Mucosa of stomach (tissue), 1 donor: Measurements from ENCODE around the gene KNCN.

Experiments
- H3K27me3 ChIP-seq: one replicate; pipeline ENCODE4 v1.7.0; 2013; ENCODE audit warnings: mild to moderate bottlenecking, low read length; ENCODE audit not compliant: control insufficient read depth, insufficient read depth
- H3K36me3 ChIP-seq: one replicate; pipeline ENCODE4 v1.7.0; 2013; ENCODE audit warnings: low read length; ENCODE audit not compliant: control insufficient read depth, insufficient read depth
- H3K4me1 ChIP-seq: one replicate; pipeline ENCODE4 v1.7.0; 2013; ENCODE audit warnings: mild to moderate bottlenecking, low read length; ENCODE audit not compliant: control insufficient read depth, insufficient read depth
- H3K4me3 ChIP-seq: one replicate; pipeline ENCODE4 v1.7.0; 2013; ENCODE audit warnings: low read length
- H3K9ac ChIP-seq: one replicate; pipeline ENCODE4 v1.7.0; 2013; ENCODE audit warnings: mild to moderate bottlenecking, low read length, moderate library complexity
- H3K9me3 ChIP-seq: one replicate; pipeline ENCODE4 v1.7.0; 2013; ENCODE audit warnings: mild to moderate bottlenecking, low read length, moderate library complexity; ENCODE audit not compliant: control insufficient read depth
- donor health status: Pancreatic carcinoma.

Gene KNCN

GRCh38 chr1:46501528-46501927 is 49.9 kb downstream of the KNCN start:
- Histone ChIP-seq H3K9me3 (no peaks in the 10 kb centered on the region), H3K9ac (no peak overlapping the region), H3K4me3 (no peak overlapping the region), H3K4me1 (no peaks in the 10 kb centered on the region), H3K27me3 (peaks cover 4% of the 10 kb centered on the region), H3K36me3 (no peaks in the 10 kb centered on the region)

DNA sequence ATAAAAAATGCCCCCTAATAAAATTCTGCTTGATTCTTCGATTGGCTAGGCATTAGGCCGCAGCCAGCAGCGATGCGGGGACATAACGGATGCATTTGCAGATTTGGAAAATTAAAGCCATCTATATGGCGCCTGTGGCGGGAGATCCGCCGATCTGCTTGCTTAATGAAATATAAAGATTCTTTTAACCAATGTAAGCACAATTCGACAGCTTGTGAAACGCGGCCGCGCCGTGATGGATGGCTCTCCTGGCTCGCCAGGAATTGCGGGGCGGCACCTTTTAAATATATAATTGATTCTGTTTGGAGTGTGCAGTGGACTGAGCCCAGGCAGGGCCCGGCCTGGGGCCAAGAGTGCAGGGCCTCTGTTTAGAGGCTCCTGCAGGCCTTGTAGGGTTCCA is 53.8 kb downstream of the KNCN start:
- no peaks in the 10 kb centered on the region for H3K36me3 ChIP-seq
- no peaks in the 10 kb centered on the region for H3K4me1 ChIP-seq
- no peak overlapping the region for H3K4me3 ChIP-seq
- peaks cover 42% of the 10 kb centered on the region for H3K27me3 ChIP-seq
- no peak overlapping the region for H3K9ac ChIP-seq
- no peaks in the 10 kb centered on the region for H3K9me3 ChIP-seq

DNA sequence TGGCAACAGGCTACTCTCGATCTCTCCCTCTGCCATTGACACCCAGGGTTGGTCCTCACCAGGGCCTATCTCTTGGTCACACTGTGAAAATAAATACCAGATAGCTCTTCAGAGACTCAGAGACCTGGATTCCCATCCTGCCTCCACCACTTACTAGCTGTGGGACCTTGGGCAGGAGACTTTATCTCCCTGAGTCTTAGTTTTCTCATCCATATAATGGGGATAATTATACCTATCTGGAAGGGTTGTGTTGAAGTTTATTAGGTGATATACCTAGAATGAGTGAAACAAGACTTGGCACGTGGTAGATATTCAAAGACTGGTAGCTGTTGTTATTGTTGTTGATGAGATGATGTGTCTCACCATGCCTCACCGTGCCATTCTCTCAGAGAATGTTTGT is 54.4 kb downstream of the KNCN start:
- Histone ChIP-seq H3K27me3 (peaks cover 49% of the 10 kb centered on the region), H3K4me3 (no peak overlapping the region)

DNA sequence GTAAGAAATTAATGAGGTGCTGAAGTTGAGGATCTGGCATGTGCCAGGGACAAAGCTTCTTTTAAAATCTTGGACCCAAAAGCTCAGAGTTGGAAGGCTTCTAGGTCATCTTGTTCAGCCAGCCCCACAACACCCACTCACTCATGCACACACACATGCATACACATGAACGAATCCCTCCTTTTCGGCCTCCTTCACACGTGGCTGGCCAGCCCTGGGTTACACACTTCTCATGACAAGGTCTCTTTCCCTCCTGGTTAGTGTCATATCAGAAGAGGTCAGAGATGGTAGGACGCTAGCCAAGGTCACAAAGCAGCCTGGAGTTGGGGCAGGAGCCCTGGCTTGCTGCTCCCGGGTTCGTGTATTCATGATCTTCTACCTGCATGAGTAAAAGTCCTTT is 54.9 kb downstream of the KNCN start:
- Histone ChIP-seq H3K4me3 (no peak overlapping the region), H3K9ac (no peak overlapping the region), H3K9me3 (peaks cover 4% of the 10 kb centered on the region), H3K4me1 (no peaks in the 10 kb centered on the region), H3K36me3 (no peaks in the 10 kb centered on the region), H3K27me3 (peaks cover 54% of the 10 kb centered on the region)

More for the DNA sequence above, 54.4 kb downstream of the KNCN start:
- no peaks in the 10 kb centered on the region for H3K4me1 ChIP-seq
- H3K36me3 ChIP-seq: no peaks in the 10 kb centered on the region
- no peak overlapping the region for H3K9ac ChIP-seq
- H3K9me3 ChIP-seq: no peaks in the 10 kb centered on the region

- H3K9me3 ChIP-seq: peaks cover 6% of the 10 kb centered on the region
- H3K9ac ChIP-seq: no peak overlapping the region
- H3K27me3 ChIP-seq: peaks cover 61% of the 10 kb centered on the region
- H3K36me3 ChIP-seq: no peaks in the 10 kb centered on the region
- peaks cover 6% of the 10 kb centered on the region for H3K4me1 ChIP-seq
- H3K4me3 ChIP-seq: no peak overlapping the region
These were observed 55.7 kb downstream of the KNCN start for GRCh38 chr1:46495778-46496177.
